ENCODE results near the gene IQCE.

The IQCE gene

DNA sequence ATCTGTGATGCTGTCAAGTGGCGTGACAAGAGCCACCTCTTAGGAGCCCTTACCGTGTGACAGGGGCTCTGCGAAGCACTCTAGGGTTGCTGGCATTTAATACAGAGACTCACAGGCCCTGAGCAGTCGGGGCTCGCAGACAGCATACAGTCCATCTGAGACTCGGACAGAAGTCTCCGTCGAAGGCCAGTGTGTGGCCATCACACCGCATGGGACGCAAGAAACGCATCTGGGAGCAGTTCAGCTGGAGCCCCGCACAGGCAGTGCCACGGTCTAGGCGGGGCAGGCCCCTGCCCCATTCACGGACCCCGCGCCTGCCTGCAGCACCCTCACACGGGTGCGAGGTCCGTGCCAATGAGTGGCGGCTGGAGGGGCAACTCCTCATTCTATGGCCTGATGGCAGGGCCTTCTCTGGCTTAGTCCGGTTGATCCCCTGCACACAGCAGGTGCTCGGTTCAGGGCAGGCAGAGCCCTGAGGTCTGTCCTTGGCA is 33.6 kb downstream of the IQCE start:
- ATAC-seq: no peak
- TF ChIP-seq, protein P1, sequence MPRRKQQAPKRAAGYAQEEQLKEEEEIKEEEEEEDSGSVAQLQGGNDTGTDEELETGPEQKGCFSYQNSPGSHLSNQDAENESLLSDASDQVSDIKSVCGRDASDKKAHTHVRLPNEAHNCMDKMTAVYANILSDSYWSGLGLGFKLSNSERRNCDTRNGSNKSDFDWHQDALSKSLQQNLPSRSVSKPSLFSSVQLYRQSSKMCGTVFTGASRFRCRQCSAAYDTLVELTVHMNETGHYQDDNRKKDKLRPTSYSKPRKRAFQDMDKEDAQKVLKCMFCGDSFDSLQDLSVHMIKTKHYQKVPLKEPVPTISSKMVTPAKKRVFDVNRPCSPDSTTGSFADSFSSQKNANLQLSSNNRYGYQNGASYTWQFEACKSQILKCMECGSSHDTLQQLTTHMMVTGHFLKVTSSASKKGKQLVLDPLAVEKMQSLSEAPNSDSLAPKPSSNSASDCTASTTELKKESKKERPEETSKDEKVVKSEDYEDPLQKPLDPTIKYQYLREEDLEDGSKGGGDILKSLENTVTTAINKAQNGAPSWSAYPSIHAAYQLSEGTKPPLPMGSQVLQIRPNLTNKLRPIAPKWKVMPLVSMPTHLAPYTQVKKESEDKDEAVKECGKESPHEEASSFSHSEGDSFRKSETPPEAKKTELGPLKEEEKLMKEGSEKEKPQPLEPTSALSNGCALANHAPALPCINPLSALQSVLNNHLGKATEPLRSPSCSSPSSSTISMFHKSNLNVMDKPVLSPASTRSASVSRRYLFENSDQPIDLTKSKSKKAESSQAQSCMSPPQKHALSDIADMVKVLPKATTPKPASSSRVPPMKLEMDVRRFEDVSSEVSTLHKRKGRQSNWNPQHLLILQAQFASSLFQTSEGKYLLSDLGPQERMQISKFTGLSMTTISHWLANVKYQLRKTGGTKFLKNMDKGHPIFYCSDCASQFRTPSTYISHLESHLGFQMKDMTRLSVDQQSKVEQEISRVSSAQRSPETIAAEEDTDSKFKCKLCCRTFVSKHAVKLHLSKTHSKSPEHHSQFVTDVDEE (CRISPR knock-in tag; IDR thresholded peaks at IDR 0.05): no peak

DNA sequence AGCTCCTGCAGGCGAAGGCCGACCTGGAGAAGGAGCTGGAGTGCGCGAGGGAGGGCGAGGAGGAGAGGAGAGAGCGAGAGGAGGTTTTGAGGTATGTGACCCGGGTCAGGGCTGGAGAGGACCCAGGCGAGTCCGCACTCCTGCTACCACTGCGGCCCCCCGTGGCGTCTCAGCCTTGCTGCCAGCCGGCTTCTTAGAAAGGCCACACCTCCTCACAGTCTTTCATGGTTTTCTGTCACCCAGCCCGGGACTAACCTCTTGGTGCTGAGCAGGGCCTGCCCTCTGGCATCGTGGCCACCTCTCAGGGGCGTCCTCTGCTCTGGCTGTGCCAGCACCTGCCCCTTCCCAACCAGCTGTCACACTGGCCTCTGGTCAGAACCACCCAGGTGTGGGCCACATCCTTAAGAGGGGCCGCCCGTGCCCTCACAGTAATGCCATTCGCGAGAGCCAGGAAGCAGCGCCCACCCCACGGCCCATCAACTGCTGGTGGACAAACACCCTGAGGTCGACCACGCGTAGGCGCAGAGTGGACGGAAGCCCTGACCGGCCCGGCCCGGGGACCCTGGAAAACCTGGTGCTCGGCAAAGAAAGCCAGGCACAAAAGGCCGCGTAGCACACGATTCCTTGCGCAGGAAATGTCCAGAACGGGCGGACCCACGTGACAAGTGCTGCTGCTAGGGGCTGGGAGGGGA is 34.4 kb downstream of the IQCE start:
- TF ChIP-seq ZNF70 (CRISPR knock-in tag; IDR thresholded peaks at IDR 0.05) (no peak), ESRRG (CRISPR knock-in tag; IDR thresholded peaks at IDR 0.05) (no peak), OSR1 (CRISPR knock-in tag; IDR thresholded peaks at IDR 0.05) (no peak), TOX (CRISPR knock-in tag; IDR thresholded peaks at IDR 0.05; ENCODE audit: borderline replicate concordance) (no peak), ZFP30 (CRISPR knock-in tag; IDR thresholded peaks at IDR 0.05) (no peak), TCF4 (CRISPR knock-in tag; IDR thresholded peaks at IDR 0.05; ENCODE audit: borderline replicate concordance) (no peak), ZFP3 (CRISPR knock-in tag; IDR thresholded peaks at IDR 0.05) (no peak), BACH2 (CRISPR knock-in tag; IDR thresholded peaks at IDR 0.05; ENCODE audit: borderline replicate concordance) (no peak), GLIS3 (CRISPR knock-in tag; IDR thresholded peaks at IDR 0.05) (no peak), ZNF565 (CRISPR knock-in tag; conservative IDR thresholded peaks at IDR 0.05; ENCODE audit: low read depth) (no peak), SNAI2 (CRISPR knock-in tag; IDR thresholded peaks at IDR 0.05) (no peak), RARB (CRISPR knock-in tag; IDR thresholded peaks at IDR 0.05) (no peak), PPARA (CRISPR knock-in tag; IDR thresholded peaks at IDR 0.05; ENCODE audit: borderline replicate concordance) (no peak), ARNTL (CRISPR knock-in tag; IDR thresholded peaks at IDR 0.05; ENCODE audit: borderline replicate concordance, low read depth) (no peak), ZNF8 (CRISPR knock-in tag; IDR thresholded peaks at IDR 0.05) (no peak), CSDC2 (CRISPR knock-in tag; IDR thresholded peaks at IDR 0.05) (no peak)
- TF ChIP-seq, protein P2, sequence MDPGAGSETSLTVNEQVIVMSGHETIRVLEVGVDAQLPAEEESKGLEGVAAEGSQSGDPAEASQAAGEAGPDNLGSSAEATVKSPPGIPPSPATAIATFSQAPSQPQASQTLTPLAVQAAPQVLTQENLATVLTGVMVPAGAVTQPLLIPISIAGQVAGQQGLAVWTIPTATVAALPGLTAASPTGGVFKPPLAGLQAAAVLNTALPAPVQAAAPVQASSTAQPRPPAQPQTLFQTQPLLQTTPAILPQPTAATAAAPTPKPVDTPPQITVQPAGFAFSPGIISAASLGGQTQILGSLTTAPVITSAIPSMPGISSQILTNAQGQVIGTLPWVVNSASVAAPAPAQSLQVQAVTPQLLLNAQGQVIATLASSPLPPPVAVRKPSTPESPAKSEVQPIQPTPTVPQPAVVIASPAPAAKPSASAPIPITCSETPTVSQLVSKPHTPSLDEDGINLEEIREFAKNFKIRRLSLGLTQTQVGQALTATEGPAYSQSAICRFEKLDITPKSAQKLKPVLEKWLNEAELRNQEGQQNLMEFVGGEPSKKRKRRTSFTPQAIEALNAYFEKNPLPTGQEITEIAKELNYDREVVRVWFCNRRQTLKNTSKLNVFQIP (CRISPR knock-in tag; IDR thresholded peaks at IDR 0.05; ENCODE audit: borderline replicate concordance, low read depth): no peak
- TF ChIP-seq, protein P3, sequence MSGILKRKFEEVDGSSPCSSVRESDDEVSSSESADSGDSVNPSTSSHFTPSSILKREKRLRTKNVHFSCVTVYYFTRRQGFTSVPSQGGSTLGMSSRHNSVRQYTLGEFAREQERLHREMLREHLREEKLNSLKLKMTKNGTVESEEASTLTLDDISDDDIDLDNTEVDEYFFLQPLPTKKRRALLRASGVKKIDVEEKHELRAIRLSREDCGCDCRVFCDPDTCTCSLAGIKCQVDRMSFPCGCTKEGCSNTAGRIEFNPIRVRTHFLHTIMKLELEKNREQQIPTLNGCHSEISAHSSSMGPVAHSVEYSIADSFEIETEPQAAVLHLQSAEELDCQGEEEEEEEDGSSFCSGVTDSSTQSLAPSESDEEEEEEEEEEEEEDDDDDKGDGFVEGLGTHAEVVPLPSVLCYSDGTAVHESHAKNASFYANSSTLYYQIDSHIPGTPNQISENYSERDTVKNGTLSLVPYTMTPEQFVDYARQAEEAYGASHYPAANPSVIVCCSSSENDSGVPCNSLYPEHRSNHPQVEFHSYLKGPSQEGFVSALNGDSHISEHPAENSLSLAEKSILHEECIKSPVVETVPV (CRISPR knock-in tag; IDR thresholded peaks at IDR 0.05): no peak
- TF ChIP-seq, protein P1 (CRISPR knock-in tag; IDR thresholded peaks at IDR 0.05): no peak
- TF ChIP-seq, protein P4, sequence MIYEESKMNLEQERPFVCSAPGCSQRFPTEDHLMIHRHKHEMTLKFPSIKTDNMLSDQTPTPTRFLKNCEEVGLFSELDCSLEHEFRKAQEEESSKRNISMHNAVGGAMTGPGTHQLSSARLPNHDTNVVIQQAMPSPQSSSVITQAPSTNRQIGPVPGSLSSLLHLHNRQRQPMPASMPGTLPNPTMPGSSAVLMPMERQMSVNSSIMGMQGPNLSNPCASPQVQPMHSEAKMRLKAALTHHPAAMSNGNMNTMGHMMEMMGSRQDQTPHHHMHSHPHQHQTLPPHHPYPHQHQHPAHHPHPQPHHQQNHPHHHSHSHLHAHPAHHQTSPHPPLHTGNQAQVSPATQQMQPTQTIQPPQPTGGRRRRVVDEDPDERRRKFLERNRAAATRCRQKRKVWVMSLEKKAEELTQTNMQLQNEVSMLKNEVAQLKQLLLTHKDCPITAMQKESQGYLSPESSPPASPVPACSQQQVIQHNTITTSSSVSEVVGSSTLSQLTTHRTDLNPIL (CRISPR knock-in tag; IDR thresholded peaks at IDR 0.05; ENCODE audit: low read depth): no peak
- ATAC-seq: no peak

DNA sequence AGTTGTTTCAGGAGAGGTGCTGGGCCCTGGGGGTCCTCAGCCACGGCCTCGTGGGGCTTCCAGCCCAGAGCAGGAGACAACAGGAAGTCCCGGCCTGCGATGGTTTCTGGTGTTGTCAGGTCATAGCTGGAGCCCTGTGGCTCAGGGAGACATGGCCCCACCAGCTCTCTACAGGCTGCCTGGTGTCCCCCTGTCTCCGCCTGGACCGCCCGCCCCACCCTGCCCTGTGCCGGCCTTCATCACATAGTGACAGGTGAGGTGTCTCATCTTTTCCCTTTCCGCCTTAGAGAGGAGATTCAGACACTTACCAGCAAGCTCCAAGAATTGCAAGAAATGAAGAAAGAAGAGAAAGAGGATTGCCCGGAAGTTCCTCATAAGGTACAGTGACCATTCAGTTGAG is 35.8 kb downstream of the IQCE start:
- no peak for ATAC-seq
- TF ChIP-seq TCF4 (CRISPR knock-in tag; IDR thresholded peaks at IDR 0.05; ENCODE audit: borderline replicate concordance) (no peak), ISL1 (CRISPR knock-in tag; IDR thresholded peaks at IDR 0.05) (no peak), PPARA (CRISPR knock-in tag; IDR thresholded peaks at IDR 0.05; ENCODE audit: borderline replicate concordance) (no peak), CSDC2 (CRISPR knock-in tag; IDR thresholded peaks at IDR 0.05) (no peak), ZFP30 (CRISPR knock-in tag; IDR thresholded peaks at IDR 0.05) (no peak), ZNF8 (CRISPR knock-in tag; IDR thresholded peaks at IDR 0.05) (no peak)
- TF ChIP-seq, protein P3 (CRISPR knock-in tag; IDR thresholded peaks at IDR 0.05): no peak
- TF ChIP-seq, protein P1 (CRISPR knock-in tag; IDR thresholded peaks at IDR 0.05): no peak
